GM18868 (cell line): ENCODE measurements around the gene PTPRD.
A peak's percentile ranks its signal among the peaks of the same experiment; 100 is the strongest.

Source experiments
- ATAC-seq: cut with Tn5 transposase; IDR thresholded peaks from one replicate; pipeline ENCODE4 v1.9.1; 2021; ENCODE audit warnings: mild to moderate bottlenecking, moderate library complexity; ENCODE audit not compliant: unreplicated experiment

Gene PTPRD

DNA sequence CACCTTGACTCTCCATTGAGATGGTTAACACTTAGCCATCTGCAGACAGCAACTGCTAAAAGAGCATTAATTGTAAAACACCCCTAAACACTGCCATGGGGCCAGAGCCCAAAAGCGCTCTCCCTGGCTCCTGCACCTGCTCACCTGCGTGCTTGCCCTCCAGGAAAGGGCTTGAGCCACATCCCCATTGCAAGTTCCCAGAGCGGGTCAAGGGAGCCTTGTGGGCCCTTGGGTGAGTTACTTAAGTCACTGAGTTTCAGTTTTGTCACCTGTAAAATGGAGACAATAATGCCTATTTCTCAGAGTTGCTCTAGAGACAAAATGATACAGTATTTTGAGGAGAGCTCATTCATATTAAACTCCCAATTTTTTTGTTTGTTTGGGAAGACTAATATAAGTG lies 967.8 kb downstream of the PTPRD start:
- no peak for ATAC-seq

DNA sequence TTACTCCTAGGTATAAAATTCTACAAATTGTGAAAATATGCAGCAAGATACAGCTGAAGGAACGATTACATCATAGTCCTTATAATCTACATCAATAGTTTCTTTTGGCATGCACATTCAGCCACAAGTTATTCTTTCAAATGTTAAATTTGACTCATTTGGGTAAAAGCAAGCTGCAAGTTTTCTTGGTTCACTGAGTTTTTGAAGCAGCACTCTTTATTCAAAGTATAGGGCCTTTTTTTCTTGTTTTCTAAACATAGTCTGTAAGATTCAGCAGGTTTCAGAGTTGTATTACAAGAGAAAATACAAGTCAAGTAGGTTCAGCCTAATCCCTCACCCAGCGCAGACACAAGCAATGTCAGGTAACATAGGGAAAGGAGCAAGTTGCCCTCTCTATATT lies 981.5 kb downstream of the PTPRD start:
- ATAC-seq: peak; percentile 81

DNA sequence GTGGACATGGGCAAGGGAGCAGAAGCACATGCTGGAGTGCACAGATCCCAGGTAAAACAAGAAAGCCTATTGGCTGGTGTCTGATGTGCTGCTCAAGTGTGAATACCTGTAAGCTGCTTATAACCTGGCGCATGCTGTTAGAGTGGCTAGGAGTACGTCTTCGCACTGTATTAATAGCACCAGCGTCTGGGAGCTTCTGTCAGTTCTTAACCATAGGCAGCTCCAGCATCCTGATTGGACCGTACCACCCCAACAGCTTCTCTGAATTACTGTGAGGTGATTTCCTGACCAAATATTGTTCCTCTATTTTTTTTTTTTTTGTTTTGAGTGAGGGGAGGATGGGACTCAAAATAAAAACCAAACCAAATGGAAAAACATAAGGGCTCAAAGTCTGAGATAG lies 987.6 kb downstream of the PTPRD start:
- ATAC-seq: peak; percentile 64

DNA sequence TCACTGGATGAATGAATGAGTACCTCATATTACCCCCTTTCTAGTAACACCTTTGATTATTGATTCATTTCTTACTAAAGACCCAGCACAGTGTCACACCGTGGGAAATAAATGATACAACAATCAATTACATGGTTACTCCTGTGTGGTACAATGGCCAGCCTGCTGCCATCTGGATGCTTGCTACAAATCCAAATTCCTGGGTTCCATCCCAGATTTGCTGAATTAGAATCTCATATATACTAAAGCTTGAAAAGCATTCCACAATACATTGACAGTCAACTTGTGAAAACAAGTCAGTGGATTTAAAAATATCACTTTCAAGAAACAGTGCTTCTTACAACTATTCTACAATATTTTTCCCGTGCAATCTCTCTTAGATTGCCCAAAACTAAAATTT lies 989.3 kb downstream of the PTPRD start:
- ATAC-seq: no peak

DNA sequence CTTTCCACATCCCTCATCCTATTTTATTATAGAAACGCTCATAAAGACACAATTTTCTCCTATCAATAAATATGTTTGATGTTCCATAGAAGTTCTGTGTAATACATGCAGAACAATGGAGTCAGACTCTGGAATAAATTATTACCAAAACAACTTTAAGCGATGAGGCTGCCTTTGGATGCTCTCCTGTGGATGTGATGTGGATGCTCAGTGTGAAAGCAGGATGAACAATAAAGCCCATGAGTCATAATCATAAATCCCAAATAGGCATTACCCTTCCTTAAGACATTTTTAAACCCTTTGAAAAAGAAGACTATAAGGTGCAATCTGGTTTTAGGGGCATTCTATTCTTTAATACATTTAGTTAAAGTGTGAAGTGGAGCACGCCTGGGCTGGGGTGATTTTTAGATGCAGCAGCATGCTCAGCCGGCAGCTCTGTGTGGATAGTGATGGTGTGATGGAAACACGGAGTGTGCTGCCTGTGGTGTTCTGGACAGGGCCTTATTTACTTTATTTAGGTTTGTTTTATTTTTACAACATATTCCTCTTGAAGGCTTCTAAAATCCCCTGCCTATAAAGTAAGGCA lies 991.4 kb downstream of the PTPRD start:
- ATAC-seq: no peak

DNA sequence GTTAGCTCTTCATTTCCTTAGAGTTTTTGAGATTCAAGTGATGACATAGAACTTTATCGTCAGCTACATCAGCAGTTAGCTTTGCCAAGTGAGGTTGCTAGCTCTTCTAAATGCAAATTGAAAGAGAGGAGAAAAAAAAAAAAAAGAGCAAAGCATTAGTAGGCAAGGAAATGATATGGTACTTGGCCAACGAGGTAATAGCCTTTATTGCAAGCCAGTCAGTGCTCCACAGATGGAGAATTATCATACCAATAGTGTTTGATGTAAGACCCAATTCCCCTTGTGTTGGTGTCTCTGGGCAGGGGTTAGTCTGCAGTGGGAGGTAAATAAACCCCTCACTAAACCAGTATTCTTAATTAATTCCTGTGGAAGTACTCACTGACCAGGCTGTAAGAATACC lies 992.1 kb downstream of the PTPRD start:
- no peak for ATAC-seq

DNA sequence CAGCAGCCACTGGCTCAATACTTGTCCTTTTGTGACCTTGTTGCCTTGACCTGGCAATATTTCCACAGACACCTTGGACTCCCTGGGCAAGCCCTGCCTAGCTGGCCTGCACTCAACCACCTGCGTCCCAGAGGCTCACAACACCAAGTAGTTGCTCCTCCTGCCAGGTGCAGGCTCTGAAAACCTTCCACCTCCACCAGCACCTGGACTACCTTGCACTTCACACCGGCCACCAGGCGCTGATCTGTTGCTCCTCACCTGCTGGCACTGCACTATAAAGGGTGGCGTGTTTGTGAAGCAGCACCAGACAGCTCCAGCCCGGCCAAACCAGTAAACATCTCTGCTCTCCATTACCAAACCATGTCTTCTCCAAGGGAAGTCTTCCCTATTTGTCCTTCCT lies 997.7 kb downstream of the PTPRD start:
- no peak for ATAC-seq

DNA sequence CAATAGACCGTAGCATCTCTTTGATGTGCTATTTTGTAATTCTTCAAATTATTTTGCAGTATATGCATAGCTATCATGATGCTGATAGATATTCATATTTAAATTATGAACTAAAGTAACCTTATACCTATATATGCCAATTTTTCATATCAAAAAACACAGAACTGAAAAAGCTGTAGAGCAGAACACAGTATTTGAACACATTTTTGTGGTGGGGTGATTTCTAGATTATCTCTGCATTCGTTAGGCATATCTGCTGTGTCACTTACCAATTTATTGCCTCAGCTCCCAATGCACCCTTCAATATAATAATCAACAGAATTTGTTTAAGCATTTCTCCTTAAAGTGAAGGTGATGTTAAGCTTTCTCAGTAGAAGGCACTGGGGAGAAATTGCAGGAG lies 998.2 kb downstream of the PTPRD start:
- no peak for ATAC-seq

DNA sequence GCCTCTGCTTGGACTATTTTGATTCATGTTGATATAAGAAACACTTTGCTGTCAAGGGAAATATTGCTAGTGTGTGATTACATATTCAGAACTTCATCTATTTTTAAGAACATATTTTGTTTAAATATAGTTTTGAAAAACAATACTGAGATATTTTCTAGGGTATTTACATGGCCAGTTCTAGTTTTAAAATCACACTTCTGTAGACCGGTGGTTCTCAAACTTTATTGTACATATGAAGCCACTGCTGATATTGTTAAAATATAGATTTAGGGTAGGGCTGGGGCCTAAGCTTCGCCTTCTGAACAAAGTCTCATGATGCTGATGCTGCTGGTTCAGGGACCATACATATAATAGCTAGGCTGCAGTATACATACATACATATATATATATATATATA lies 1000.0 kb downstream of the PTPRD start:
- ATAC-seq: peak; percentile 33

DNA sequence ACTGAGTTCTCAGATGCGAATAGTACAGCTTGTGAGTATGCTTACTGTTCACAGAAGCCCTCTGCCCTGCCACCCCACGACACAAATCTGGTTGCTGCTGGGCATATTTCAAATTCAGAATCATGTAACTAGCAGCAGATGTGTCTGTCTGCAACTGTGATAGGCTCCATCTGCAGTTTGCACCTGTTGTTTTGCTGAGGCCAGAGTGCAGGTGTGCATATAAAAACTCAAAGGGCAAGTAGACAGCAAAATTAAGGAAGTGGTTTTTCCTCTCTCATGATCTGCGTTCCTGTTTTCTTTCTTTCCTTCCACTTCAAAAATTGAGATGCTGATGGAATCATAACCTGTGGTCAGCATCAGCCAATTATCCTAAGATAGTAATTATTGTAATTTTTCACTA lies 1000.5 kb downstream of the PTPRD start:
- ATAC-seq: peak; percentile 64

DNA sequence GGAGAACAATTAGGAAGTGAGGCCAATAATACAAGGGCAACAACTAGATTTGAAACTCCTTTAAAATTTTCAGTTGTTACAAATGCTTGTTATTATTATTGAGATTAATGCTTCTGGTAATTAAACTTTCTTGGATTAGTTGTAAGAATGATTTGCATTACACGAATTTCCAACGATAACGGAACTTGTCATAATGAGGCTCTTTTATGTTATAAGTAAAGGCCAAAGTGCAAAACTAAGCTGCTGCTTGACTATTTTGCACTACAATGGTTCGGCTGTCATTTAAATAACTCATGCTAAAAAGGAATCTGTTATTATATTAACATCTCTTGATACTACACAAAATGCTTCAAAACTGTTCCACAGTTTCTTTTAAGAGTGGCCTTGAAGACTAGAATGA lies 1007.1 kb downstream of the PTPRD start:
- ATAC-seq: no peak

DNA sequence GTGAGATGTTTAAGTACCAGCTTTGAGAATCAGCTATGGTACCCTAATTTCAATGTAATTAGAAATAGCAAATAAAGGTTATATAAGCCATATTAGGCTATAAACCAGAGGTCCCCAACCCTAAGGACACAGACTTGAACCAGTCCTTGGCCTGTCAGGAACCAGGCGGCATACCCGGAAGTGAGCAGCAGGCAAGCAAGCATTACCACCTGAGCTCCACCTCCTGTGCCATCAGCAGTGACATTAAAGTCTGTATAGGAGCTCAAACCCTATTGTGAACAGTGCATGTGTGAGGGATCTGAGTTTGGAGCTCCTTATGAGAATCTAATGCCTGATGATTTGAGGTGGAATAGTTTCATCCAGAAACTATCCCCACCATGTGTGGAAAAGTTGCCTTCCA lies 1009.5 kb downstream of the PTPRD start:
- no peak for ATAC-seq

DNA sequence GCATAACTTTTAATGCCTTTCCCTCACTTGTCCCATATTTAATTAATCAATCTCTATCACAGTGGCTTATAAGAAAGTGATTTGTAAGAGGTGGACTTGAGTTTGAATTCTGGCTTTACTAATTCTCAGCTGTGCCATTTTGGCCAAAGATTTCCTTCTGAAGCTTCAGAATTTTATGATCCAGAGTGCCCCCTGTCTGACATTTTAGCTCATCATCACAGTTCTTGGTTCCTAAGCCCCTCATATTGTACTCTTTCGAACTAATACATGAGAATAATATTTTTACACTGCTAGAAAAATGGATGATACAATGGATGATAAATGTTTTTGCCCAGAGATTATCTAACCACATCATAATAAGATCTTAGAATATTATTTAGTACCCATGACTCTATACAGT lies 1014.1 kb downstream of the PTPRD start:
- no peak for ATAC-seq

DNA sequence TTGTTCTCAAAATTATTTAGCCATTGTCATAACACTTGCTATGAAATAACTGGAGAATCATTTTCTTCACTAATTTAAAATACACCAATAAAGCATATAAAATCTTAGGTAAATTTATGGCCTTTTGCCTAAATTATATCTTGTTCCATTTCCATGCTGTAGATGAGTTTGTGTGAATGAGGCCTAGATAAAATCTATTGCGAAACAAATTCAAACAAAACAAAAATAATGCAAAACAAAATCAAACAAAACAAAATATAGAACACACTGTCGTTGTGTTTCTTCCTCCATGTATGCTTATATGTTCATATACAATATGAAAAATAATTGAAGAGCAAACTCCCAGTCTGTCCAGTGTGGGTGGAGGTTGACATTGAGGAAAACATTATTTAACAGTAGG lies 1020.7 kb downstream of the PTPRD start:
- no peak for ATAC-seq

DNA sequence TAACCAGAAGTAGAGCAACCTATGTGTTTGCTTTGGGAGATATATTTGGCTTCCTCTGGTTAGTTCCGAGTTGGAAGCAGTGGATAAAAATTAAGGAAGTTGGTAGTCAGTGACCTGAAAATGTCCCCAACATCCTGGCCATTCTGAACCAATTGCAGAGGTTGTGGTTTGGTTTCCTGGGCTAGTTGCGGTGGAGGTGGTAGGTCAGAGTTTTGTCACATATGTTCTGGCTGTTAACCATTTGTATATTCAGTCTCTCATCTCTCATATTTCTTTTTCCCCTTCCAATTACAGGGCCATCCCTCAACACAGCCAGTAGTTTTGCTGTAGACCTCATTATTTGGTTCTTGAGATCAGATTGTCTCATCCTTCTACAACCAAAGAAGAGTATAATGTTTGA lies 1026.9 kb downstream of the PTPRD start:
- ATAC-seq: no peak

DNA sequence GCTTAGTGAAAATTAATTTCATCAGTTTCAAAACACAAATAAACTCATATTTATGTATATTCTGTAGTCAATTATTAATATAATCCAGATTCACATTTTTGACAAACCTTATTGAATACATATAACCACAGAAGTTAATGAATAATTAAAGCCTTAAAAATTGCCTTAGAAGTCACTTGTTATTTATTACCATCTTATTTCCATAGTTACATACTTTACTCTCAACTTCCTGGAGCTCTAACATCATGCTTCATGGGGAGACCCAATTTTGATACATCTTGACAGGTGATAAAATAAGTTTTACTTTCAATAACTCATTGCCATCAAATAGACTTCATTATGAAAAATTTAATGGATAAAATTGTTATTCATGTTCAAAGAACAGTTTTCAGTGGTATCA lies 1038.7 kb downstream of the PTPRD start:
- no peak for ATAC-seq

DNA sequence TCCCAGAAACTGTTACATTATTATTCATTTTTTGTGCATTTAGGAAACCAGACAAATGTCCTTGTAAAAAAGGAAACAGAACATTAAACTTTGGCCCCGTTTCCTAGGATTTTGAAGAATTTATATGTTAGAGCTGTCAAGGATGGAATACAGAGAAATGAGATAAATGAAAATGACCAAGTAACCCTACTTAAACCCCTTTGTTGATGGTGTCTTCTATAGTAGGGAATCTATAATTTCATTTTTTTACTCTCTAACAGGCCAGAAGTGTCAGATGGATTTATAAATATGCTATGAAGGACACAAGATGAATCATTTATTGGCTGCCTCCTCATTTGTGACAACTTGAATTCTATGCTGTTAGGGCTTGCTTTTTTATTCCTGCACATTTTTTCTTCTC lies 1047.1 kb downstream of the PTPRD start:
- no peak for ATAC-seq

DNA sequence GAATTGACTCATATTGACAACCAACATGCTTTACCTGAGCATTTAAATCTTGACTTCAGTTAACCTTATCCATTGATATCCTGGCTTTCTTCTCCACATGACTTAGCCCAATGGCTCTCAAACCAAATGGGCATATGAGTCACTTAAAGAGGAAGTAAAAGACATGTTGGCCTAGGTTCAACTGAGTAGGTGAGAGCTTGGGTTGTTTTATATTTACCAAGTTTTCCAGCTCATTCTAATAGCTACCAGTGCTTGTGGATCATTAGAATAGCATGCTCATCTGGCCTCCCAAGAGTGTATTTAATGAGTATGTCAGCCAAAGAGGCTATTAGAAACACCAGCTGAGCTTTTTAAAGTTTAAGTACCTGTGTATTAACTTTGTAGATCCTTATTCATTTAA lies 1049.0 kb downstream of the PTPRD start:
- ATAC-seq: no peak

DNA sequence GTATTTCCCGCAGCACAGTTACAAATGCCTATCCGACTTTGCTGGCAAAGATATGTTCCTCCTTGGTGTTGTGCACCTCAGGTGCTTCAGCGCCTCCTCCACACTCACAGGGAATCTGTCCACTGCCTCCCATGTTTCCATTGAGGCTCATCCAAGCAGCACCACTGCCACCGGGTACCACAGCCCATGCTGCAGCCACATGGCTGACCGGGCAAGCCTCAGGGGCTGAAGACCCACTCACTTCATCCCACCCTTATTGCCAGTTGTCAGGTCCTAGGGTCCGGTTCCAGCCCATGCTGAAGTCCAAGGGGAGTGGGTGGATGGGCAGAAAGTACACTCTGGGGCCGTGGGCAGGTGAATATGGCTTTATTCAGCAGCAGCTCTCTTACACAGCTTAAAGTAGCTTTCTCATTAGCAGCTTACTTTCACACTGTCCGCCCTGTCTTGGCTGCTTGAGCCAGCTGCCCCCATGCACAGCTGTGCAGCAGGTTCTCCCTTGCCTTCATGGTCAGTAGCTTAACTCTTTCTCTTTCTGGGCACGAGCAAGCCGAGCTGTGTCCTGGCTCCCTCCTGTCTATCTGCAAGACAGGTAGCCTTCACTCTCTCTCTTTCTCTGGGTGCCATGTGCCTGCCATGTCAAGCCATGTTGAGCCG lies 1052.3 kb downstream of the PTPRD start:
- ATAC-seq: no peak

DNA sequence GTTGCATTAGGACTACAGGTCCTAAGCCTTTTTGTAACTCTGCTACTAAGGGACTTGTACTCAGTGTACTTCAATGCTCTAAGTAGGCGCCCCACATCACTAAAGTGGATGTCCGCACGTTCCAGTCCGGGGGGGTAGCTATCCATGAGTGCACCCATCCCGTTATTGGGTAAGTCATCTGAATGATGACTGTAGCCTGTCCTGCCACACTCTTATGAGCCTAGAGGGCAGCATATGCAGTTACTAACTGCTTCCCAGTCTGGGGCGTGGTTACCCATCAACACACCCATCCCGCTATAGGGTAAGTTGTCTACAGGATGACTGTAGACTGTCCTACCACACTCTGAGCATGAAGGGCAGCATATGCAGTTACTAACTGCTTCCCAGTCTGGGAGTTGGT lies 1053.9 kb downstream of the PTPRD start:
- no peak for ATAC-seq

DNA sequence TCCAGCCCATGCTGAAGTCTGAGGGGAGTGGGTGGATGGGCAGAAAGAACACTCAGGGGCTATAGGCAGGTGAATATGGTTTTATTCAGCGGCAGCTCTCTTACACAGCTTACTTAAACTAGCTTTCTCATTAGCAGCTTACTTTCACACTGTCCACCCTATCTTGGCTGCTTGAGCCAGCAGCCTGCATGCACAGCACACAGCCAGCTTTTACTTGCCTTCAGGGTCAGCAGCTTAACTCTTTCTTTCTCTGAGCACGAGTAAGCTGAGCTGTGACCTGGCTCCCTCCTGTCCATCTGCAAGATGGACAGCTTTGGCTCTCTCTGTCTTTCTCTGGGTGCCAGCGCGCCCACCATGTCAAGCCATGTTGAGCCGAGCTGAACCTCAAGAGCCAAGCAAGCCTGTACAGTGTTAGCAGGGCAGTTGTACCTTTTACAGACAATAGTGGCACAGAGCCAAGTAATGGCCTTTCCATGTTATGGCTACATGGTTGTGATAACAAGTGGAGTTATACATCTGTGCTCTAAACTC lies 1054.9 kb downstream of the PTPRD start:
- ATAC-seq: no peak

DNA sequence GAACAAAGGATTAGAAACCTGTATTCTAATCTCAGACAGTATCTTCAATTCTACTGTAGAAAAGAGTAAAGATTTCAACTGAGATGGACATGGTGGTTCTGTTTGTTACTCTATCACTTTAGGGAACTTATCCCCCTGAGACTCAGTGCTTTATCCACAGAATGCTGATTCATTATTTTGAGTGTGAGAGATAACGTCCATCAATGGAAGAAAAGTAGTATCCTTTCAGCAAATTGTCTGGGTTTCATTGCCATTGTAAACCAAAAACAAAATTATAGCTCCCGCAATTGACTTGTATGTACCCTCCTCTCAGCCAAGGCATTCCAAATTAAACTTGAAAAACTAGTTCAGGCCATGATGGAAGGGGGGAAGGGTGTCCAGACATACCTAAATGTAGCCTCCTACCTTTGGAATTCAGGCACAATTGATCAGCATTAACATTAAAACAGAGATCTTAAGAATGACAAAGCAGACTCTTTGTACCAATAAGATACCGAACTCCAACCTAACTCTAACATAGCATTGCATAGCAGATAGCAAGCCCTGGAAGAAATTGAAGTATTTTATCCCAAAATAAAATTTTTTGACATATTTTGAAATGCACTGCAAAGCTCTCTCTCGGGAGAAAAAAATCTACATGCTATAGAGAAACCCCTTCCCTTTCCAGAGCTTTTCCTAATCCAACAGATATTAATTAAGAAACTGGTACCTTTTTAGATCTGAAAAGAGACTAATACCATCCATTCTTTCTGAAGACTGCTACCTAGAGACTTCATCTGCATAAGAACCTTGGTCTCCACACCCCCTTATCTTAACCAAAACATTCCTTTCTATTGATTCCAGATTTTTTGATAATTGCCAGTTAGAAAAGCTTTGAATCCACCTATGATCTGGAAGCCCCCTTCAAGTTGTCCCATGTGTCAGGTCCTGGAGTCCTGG lies 1055.7 kb downstream of the PTPRD start:
- no peak for ATAC-seq
